CD14-positive monocyte (primary cell): ENCODE data around the gene SPAG17. TPM values are rescaled to one million over a fixed set of nuclear protein-coding genes. Genes with fewer than 3 reads are reported as not detected.

Experiments used
- DNase-seq, 3 donors: peaks; one replicate each; pipeline ENCODE4 v3.0.0-alpha.2; 2011 to 2022
- H2AFZ ChIP-seq: 2 replicates; pipeline ENCODE4 v1.6.0; 2012; ENCODE audit warnings: mild to moderate bottlenecking, low read depth, low read length, inconsistent platforms; ENCODE audit not compliant: insufficient read depth, poor library complexity, severe bottlenecking
- H3K27ac ChIP-seq, 2 donors: 1 replicate in 1 of 2; 2 replicates in 1 of 2; pipeline ENCODE4 v1.5.1; 2012 to 2013; ENCODE audit warnings: low read length in 2 of 2, control low read depth in 1 of 2, inconsistent platforms in 1 of 2, low read depth in 1 of 2, mild to moderate bottlenecking in 1 of 2
- H3K27me3 ChIP-seq, 2 donors: one replicate each; pipeline versions ENCODE4 v1.6.0 to v1.6.1; 2011 to 2013; ENCODE audit warnings: low read length in 2 of 2; ENCODE audit not compliant: control insufficient read depth in 2 of 2, insufficient read depth in 2 of 2
- H3K36me3 ChIP-seq, 2 donors: replicated peaks in 1 of 2; 1 replicate in 1 of 2; 2 replicates in 1 of 2; pipeline versions ENCODE4 v1.5.1 to v1.6.1; 2012 to 2013; ENCODE audit warnings: low read length in 2 of 2, control low read depth in 1 of 2, inconsistent platforms in 1 of 2, mild to moderate bottlenecking in 1 of 2; ENCODE audit not compliant: insufficient read depth in 2 of 2, control insufficient read depth in 1 of 2
- H3K4me1 ChIP-seq, 2 donors: 1 replicate in 1 of 2; 2 replicates in 1 of 2; pipeline versions ENCODE4 v1.5.1 to v1.6.1; 2012 to 2013; ENCODE audit warnings: low read length in 2 of 2, control low read depth in 1 of 2, inconsistent platforms in 1 of 2, mild to moderate bottlenecking in 1 of 2, moderate library complexity in 1 of 2; ENCODE audit not compliant: insufficient read depth in 2 of 2, control insufficient read depth in 1 of 2
- H3K4me2 ChIP-seq: replicated peaks from 2 replicates; pipeline ENCODE3; 2012; ENCODE audit warnings: low read length, moderate library complexity, mild to moderate bottlenecking; ENCODE audit not compliant: poor library complexity, severe bottlenecking; ENCODE audit errors: extremely low read depth
- H3K4me3 ChIP-seq, 3 experiments: fragments of 200-600 bp in 1 of 3; sonication (generic) in 1 of 3; replicated peaks in 1 of 3; 1 replicate in 2 of 3; 2 replicates in 1 of 3; pipeline ENCODE4 v1.5.1; 2011 to 2013; ENCODE audit warnings: low read length in 3 of 3, mild to moderate bottlenecking in 3 of 3, control low read depth in 2 of 3, low read depth in 2 of 3, inconsistent platforms in 1 of 3, moderate library complexity in 1 of 3
- H3K79me2 ChIP-seq: 2 replicates; pipeline ENCODE4 v1.6.0; 2012; ENCODE audit warnings: mild to moderate bottlenecking, control low read depth, inconsistent platforms, low read length, moderate library complexity; ENCODE audit not compliant: insufficient read depth
- H3K9ac ChIP-seq: 2 replicates; pipeline ENCODE4 v1.6.0; 2017; ENCODE audit warnings: low read length, mild to moderate bottlenecking; ENCODE audit not compliant: insufficient read depth, poor library complexity, severe bottlenecking
- H3K9me3 ChIP-seq, 2 donors: replicated peaks in 1 of 2; 1 replicate in 1 of 2; 2 replicates in 1 of 2; pipeline versions ENCODE4 v1.5.1 to v1.6.1; 2012 to 2013; ENCODE audit warnings: low read length in 2 of 2, control low read depth in 1 of 2; ENCODE audit not compliant: control insufficient read depth in 1 of 2, insufficient read depth in 1 of 2
- H4K20me1 ChIP-seq: 2 replicates; pipeline ENCODE4 v1.6.0; 2012; ENCODE audit warnings: mild to moderate bottlenecking, low read length, control low read depth, moderate library complexity; ENCODE audit not compliant: insufficient read depth
- H3K27ac Mint-ChIP-seq, 7 donors: one replicate each; pipeline ENCODE4 v1.8.0; 2020; ENCODE audit warnings: mild to moderate bottlenecking in 7 of 7, mixed read lengths in 7 of 7, moderate library complexity in 6 of 7, inconsistent platforms in 2 of 7
- H3K27me3 Mint-ChIP-seq, 3 donors: one replicate each; pipeline ENCODE4 v1.8.0; 2021 to 2022; ENCODE audit warnings: low read depth in 3 of 3, mild to moderate bottlenecking in 3 of 3, mixed read lengths in 3 of 3, moderate library complexity in 3 of 3, inconsistent platforms in 1 of 3
- H3K36me3 Mint-ChIP-seq, 2 donors: one replicate each; pipeline ENCODE4 v1.8.0; 2020; ENCODE audit warnings: mixed read lengths in 2 of 2, inconsistent platforms in 1 of 2, mild to moderate bottlenecking in 1 of 2
- H3K4me1 Mint-ChIP-seq: one replicate; pipeline ENCODE4 v1.8.0; 2020; ENCODE audit warnings: mild to moderate bottlenecking, mixed read lengths
- H3K4me3 Mint-ChIP-seq, 2 donors: one replicate each; pipeline ENCODE4 v1.8.0; 2020; ENCODE audit warnings: mild to moderate bottlenecking in 2 of 2, mixed read lengths in 2 of 2, moderate library complexity in 1 of 2
- H3K9me3 Mint-ChIP-seq, 7 donors: one replicate each; pipeline ENCODE4 v1.8.0; 2020 to 2022; ENCODE audit warnings: mixed read lengths in 7 of 7, mild to moderate bottlenecking in 6 of 7, moderate library complexity in 6 of 7, inconsistent platforms in 2 of 7
- WGBS: methylation state at CpG from one replicate; pipeline ENCODE4 v1.1.5; 2013; ENCODE audit warnings: missing lambda C conversion rate; ENCODE audit not compliant: insufficient coverage; 5-methylcytosine and 5-hydroxymethylcytosine counted together
- intact Hi-C, 2 donors: fragments of 100-400 bp; cut with micrococcal nuclease; formaldehyde crosslinking; loops; one replicate each; pipeline versions ENCODE4 v1.15.0 to v1.15.1; 2023
- polyA plus RNA-seq, 3 donors: library from polyadenylated mRNA; depleted of rRNA in 1 of 3; unstranded in 2 of 3; stranded (reverse) in 1 of 3; fragments of 300-500 nt in 2 of 3; fragments of >200 nt in 1 of 3; fragmentation: Illumina TruSeq in 2 of 3; gene quantifications; 1 replicate in 2 of 3; 2 replicates in 1 of 3; pipeline ENCODE4 v1.2.3, GENCODE V29; 2012 to 2021
- TF ChIP-seq, protein P1 (sequence below): fragments of 200-600 bp; IDR thresholded peaks from one replicate; pipeline ENCODE4 v1.8.0; 2022; ENCODE audit warnings: antibody characterized with exemption, mild to moderate bottlenecking

SPAG17 gene
- polyA plus RNA-seq, 3 donors, result 0.26 to 0.87 (median 0.68) TPM

GRCh38 chr1:118043624-118044023, 141.4 kb downstream of the SPAG17 start:
- Mint-ChIP-seq H3K27ac (no peak overlapping the region), H3K4me3 (no peak overlapping the region), H3K9me3 (peaks cover 0 to 6% (median 0%) of the 10 kb centered on the region in 7 donors), H3K36me3 (no peaks in the 10 kb centered on the region), H3K27me3 (peaks cover 0 to 1% (median 0%) of the 10 kb centered on the region in 3 donors), H3K4me1 (peaks cover 41% of the 10 kb centered on the region)
- Histone ChIP-seq H3K9me3 (no peaks in the 10 kb centered on the region), H4K20me1 (no peaks in the 10 kb centered on the region), H3K9ac (no peak overlapping the region), H3K79me2 (no peaks in the 10 kb centered on the region), H3K4me2 (no peak overlapping the region), H3K4me1 (peaks cover 13 to 40% of the 10 kb centered on the region in 2 donors), H3K36me3 (no peaks in the 10 kb centered on the region), H3K27ac (no peak overlapping the region), H2AFZ (no peak overlapping the region), H3K27me3 (no peaks in the 10 kb centered on the region), H3K4me3 (no peak overlapping the region)
- intact Hi-C loops, result no loop called here
- WGBS, result no CpG with 5 or more reads among the region's 1 CpG
- TF ChIP-seq, protein P1, sequence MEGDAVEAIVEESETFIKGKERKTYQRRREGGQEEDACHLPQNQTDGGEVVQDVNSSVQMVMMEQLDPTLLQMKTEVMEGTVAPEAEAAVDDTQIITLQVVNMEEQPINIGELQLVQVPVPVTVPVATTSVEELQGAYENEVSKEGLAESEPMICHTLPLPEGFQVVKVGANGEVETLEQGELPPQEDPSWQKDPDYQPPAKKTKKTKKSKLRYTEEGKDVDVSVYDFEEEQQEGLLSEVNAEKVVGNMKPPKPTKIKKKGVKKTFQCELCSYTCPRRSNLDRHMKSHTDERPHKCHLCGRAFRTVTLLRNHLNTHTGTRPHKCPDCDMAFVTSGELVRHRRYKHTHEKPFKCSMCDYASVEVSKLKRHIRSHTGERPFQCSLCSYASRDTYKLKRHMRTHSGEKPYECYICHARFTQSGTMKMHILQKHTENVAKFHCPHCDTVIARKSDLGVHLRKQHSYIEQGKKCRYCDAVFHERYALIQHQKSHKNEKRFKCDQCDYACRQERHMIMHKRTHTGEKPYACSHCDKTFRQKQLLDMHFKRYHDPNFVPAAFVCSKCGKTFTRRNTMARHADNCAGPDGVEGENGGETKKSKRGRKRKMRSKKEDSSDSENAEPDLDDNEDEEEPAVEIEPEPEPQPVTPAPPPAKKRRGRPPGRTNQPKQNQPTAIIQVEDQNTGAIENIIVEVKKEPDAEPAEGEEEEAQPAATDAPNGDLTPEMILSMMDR, result no peak
- DNase-seq, result no peak

- Mint-ChIP-seq H3K36me3 (peaks cover 0 to under 1% of the 10 kb centered on the region in 2 donors), H3K27ac (peak overlapping the region in 1 of 7 donors; percentile 56), H3K4me3 (no peak overlapping the region), H3K4me1 (peaks cover 53% of the 10 kb centered on the region), H3K27me3 (peaks cover 0 to 1% (median 0%) of the 10 kb centered on the region in 3 donors), H3K9me3 (peaks cover 0 to 6% (median 0%) of the 10 kb centered on the region in 7 donors)
- Histone ChIP-seq H3K9me3 (no peaks in the 10 kb centered on the region), H3K27me3 (no peaks in the 10 kb centered on the region), H2AFZ (no peak overlapping the region), H4K20me1 (no peaks in the 10 kb centered on the region), H3K4me1 (peaks cover 22 to 51% of the 10 kb centered on the region in 2 donors), H3K4me3 (no peak overlapping the region), H3K36me3 (no peaks in the 10 kb centered on the region), H3K4me2 (no peak overlapping the region), H3K79me2 (no peaks in the 10 kb centered on the region), H3K27ac (peak overlapping the region in 1 of 2 donors; percentile 5), H3K9ac (no peak overlapping the region)
- no peak for DNase-seq
- intact Hi-C loops, result no loop called here
- no CpG with 5 or more reads among the region's 2 CpGs for WGBS
- TF ChIP-seq, protein P1, result no peak
These were observed 142.5 kb downstream of the SPAG17 start for GRCh38 chr1:118042501-118042900.
